IPS-NIHi7 (cell line): ENCODE data around the gene PTGES.
"Not testable (repeated sequence)": the region's sequence is repeated elsewhere in the genome, so short reads cannot be mapped to it uniquely, and the experiment has no call there.

Experiments
- DNase-seq: peaks from one replicate; pipeline ENCODE4 v3.0.0; 2012; ENCODE audit warnings: mixed read lengths; ENCODE audit errors: extremely low spot score

Gene PTGES

GRCh38 chr9:129752900-129753729 is at the start of gene PTGES:
PTGES (minus strand) TSS chr9:129753042; CDS start chr9:129753012, 30 bp downstream.
- peak; percentile 87 for DNase-seq

GRCh38 chr9:129801504-129801903 is 48.7 kb upstream of the PTGES start:
- DNase-seq, result no peak

GRCh38 chr9:129798973-129799372 is 46.1 kb upstream of the PTGES start:
- no peak for DNase-seq

GRCh38 chr9:129796029-129796428 is 43.2 kb upstream of the PTGES start:
- DNase-seq, result not testable (repeated sequence)

- DNase-seq, result no peak
These were observed 41.7 kb upstream of the PTGES start for GRCh38 chr9:129794549-129794948.

- no peak for DNase-seq
These were observed 33.6 kb upstream of the PTGES start for GRCh38 chr9:129786481-129786880.

GRCh38 chr9:129785866-129786265 is 33.0 kb upstream of the PTGES start:
- DNase-seq, result no peak

- DNase-seq, result not testable (repeated sequence)
These were observed 32.1 kb upstream of the PTGES start for GRCh38 chr9:129784970-129785369.

- peak; percentile 92 for DNase-seq
These were observed 30.9 kb upstream of the PTGES start for GRCh38 chr9:129783516-129784361.

- no peak for DNase-seq
These were observed 29.1 kb upstream of the PTGES start for GRCh38 chr9:129781981-129782380.

GRCh38 chr9:129781131-129781530 is 28.3 kb upstream of the PTGES start:
- no peak for DNase-seq

GRCh38 chr9:129779560-129780190 is 26.8 kb upstream of the PTGES start:
- DNase-seq, result no peak

GRCh38 chr9:129778469-129778868 is 25.6 kb upstream of the PTGES start:
- no peak for DNase-seq

- DNase-seq, result no peak
These were observed 24.9 kb upstream of the PTGES start for GRCh38 chr9:129777769-129778130.

- DNase-seq, result peak; percentile 78
These were observed 24.3 kb upstream of the PTGES start for GRCh38 chr9:129776938-129777768.

GRCh38 chr9:129776566-129776937 is 23.7 kb upstream of the PTGES start:
- no peak for DNase-seq

- DNase-seq, result not testable (repeated sequence)
These were observed 23.3 kb upstream of the PTGES start for GRCh38 chr9:129776096-129776495.

GRCh38 chr9:129775448-129775798 is 22.6 kb upstream of the PTGES start:
- no peak for DNase-seq

- DNase-seq, result peak; percentile 52
These were observed 22.1 kb upstream of the PTGES start for GRCh38 chr9:129774791-129775447.

- DNase-seq, result no peak
These were observed 20.6 kb upstream of the PTGES start for GRCh38 chr9:129773262-129774048.
